ENCODE data around the gene NADSYN1.
"Not testable (repeated sequence)": the region's sequence is repeated elsewhere in the genome, so short reads cannot be mapped to it uniquely, and the experiment has no call there.

The NADSYN1 gene

GRCh38 chr11:71527576-71528210, 74.7 kb downstream of the NADSYN1 start:
- no peaks in the 10 kb centered on the region for H3K36me3 ChIP-seq (ENCODE audit: control insufficient read depth, low read length)
- H3K9me3 ChIP-seq (ENCODE audit: control insufficient read depth, insufficient read depth, low read length) = no peaks in the 10 kb centered on the region
- no peaks in the 10 kb centered on the region for H3F3A ChIP-seq (ENCODE audit: control insufficient read depth, insufficient read depth)
- H3K4me3 ChIP-seq (ENCODE audit: low read length) = no peak overlapping the region
- H3K27ac ChIP-seq (ENCODE audit: low read depth, low read length) = no peak overlapping the region
- no peak for TF ChIP-seq EZH2phosphoT487 (IDR thresholded peaks at IDR 0.05; ENCODE audit: borderline replicate concordance, low read length)
- no peak for TF ChIP-seq CTCF (IDR thresholded peaks at IDR 0.05; ENCODE audit: low read depth, low read length, poor library complexity, severe bottlenecking)
- no peaks in the 10 kb centered on the region for H3K9me2 ChIP-seq (replicated peaks; ENCODE audit: control insufficient read depth, low read length)
- no peaks in the 10 kb centered on the region for H3K4me1 ChIP-seq (ENCODE audit: control insufficient read depth, low read length)
- no peaks in the 10 kb centered on the region for H3K79me2 ChIP-seq (ENCODE audit: control insufficient read depth, low read length)
- H3K4me2 ChIP-seq (ENCODE audit: low read length) = no peak overlapping the region
- no peaks in the 10 kb centered on the region for H3K27me3 ChIP-seq (ENCODE audit: control insufficient read depth, low read length)
- H4K20me1 ChIP-seq (ENCODE audit: control insufficient read depth, insufficient read depth, low read depth, low read length) = no peaks in the 10 kb centered on the region

- Histone ChIP-seq H3K4me2 (ENCODE audit: low read length) (no peak overlapping the region), H3K9me2 (replicated peaks; ENCODE audit: control insufficient read depth, low read length) (no peaks in the 10 kb centered on the region), H4K20me1 (ENCODE audit: control insufficient read depth, insufficient read depth, low read depth, low read length) (no peaks in the 10 kb centered on the region), H3K27me3 (ENCODE audit: control insufficient read depth, low read length) (no peaks in the 10 kb centered on the region), H3K4me1 (ENCODE audit: control insufficient read depth, low read length) (no peaks in the 10 kb centered on the region), H3K27ac (ENCODE audit: low read depth, low read length) (no peak overlapping the region), H3K4me3 (ENCODE audit: low read length) (no peak overlapping the region), H3K79me2 (ENCODE audit: control insufficient read depth, low read length) (no peaks in the 10 kb centered on the region), H3K9me3 (ENCODE audit: control insufficient read depth, insufficient read depth, low read length) (no peaks in the 10 kb centered on the region), H3K36me3 (ENCODE audit: control insufficient read depth, low read length) (no peaks in the 10 kb centered on the region), H3F3A (ENCODE audit: control insufficient read depth, insufficient read depth) (no peaks in the 10 kb centered on the region)
- TF ChIP-seq EZH2phosphoT487 (IDR thresholded peaks at IDR 0.05; ENCODE audit: borderline replicate concordance, low read length) (no peak), CTCF (IDR thresholded peaks at IDR 0.05; ENCODE audit: low read depth, low read length, poor library complexity, severe bottlenecking) (no peak)
These were observed 77.6 kb downstream of the NADSYN1 start for GRCh38 chr11:71530602-71531001.

GRCh38 chr11:71532036-71532610, 79.1 kb downstream of the NADSYN1 start:
- no peak overlapping the region for H3K27ac ChIP-seq (ENCODE audit: low read depth, low read length)
- no peaks in the 10 kb centered on the region for H4K20me1 ChIP-seq (ENCODE audit: control insufficient read depth, insufficient read depth, low read depth, low read length)
- no peak for TF ChIP-seq CTCF (IDR thresholded peaks at IDR 0.05; ENCODE audit: low read depth, low read length, poor library complexity, severe bottlenecking)
- no peak for TF ChIP-seq EZH2phosphoT487 (IDR thresholded peaks at IDR 0.05; ENCODE audit: borderline replicate concordance, low read length)
- H3K36me3 ChIP-seq (ENCODE audit: control insufficient read depth, low read length) = no peaks in the 10 kb centered on the region
- H3K4me3 ChIP-seq (ENCODE audit: low read length) = no peak overlapping the region
- no peaks in the 10 kb centered on the region for H3K9me2 ChIP-seq (replicated peaks; ENCODE audit: control insufficient read depth, low read length)
- no peaks in the 10 kb centered on the region for H3K9me3 ChIP-seq (ENCODE audit: control insufficient read depth, insufficient read depth, low read length)
- no peaks in the 10 kb centered on the region for H3K79me2 ChIP-seq (ENCODE audit: control insufficient read depth, low read length)
- H3K27me3 ChIP-seq (ENCODE audit: control insufficient read depth, low read length) = no peaks in the 10 kb centered on the region
- H3K4me1 ChIP-seq (ENCODE audit: control insufficient read depth, low read length) = no peaks in the 10 kb centered on the region
- H3K4me2 ChIP-seq (ENCODE audit: low read length) = no peak overlapping the region
- no peaks in the 10 kb centered on the region for H3F3A ChIP-seq (ENCODE audit: control insufficient read depth, insufficient read depth)

GRCh38 chr11:71534711-71535608, 82.0 kb downstream of the NADSYN1 start:
- H3K4me3 ChIP-seq (ENCODE audit: low read length); H3K4me2 ChIP-seq (ENCODE audit: low read length); H3K27ac ChIP-seq (ENCODE audit: low read depth, low read length); H3K9me2 ChIP-seq (replicated peaks; ENCODE audit: control insufficient read depth, low read length); H3K36me3 ChIP-seq (ENCODE audit: control insufficient read depth, low read length); H4K20me1 ChIP-seq (ENCODE audit: control insufficient read depth, insufficient read depth, low read depth, low read length); H3F3A ChIP-seq (ENCODE audit: control insufficient read depth, insufficient read depth); H3K4me1 ChIP-seq (ENCODE audit: control insufficient read depth, low read length); H3K9me3 ChIP-seq (ENCODE audit: control insufficient read depth, insufficient read depth, low read length); H3K79me2 ChIP-seq (ENCODE audit: control insufficient read depth, low read length); H3K27me3 ChIP-seq (ENCODE audit: control insufficient read depth, low read length): not testable (repeated sequence)

Data from DOHH2 (cell line).